Mesothelial cell of epicardium (in vitro differentiated cells): ENCODE data around the gene CFAP91. TPM values are rescaled to one million over a fixed set of nuclear protein-coding genes. Genes with fewer than 3 reads are reported as not detected.

ENCODE experiments used
- DNase-seq, 2 experiments: peaks; one replicate each; pipeline ENCODE4 v3.0.0; 2021; ENCODE audit warnings: low spot score in 2 of 2; ENCODE audit not compliant: unreplicated experiment in 2 of 2
- H3K27ac Mint-ChIP-seq: 2 replicates; pipeline ENCODE4 v1.8.0; 2021; ENCODE audit warnings: mixed read lengths
- H3K27me3 Mint-ChIP-seq: 2 replicates; pipeline ENCODE4 v1.8.0; 2021; ENCODE audit warnings: low read depth, mixed read lengths
- H3K36me3 Mint-ChIP-seq: 2 replicates; pipeline ENCODE4 v1.8.0; 2021; ENCODE audit warnings: mixed read lengths
- H3K4me1 Mint-ChIP-seq: 2 replicates; pipeline ENCODE4 v1.8.0; 2021; ENCODE audit warnings: mixed read lengths
- H3K4me3 Mint-ChIP-seq: 2 replicates; pipeline ENCODE4 v1.8.0; 2021; ENCODE audit warnings: mild to moderate bottlenecking, moderate library complexity, mixed read lengths
- H3K9me3 Mint-ChIP-seq: 2 replicates; pipeline ENCODE4 v1.8.0; 2021; ENCODE audit warnings: mixed read lengths
- CTCF ChIP-seq: fragments of 200-600 bp; sonication (generic); IDR thresholded peaks from one replicate; pipeline ENCODE4 v1.5.0; 2021; ENCODE audit warnings: antibody characterized with exemption; ENCODE audit not compliant: unreplicated experiment
- total RNA-seq: library from RNA; stranded (reverse); gene quantifications from 3 replicates; pipeline ENCODE4 v1.2.1, GENCODE V29; 2021

CFAP91 gene
- total RNA-seq, 1 donor from 2014 or later, result 10.9 TPM

DNA sequence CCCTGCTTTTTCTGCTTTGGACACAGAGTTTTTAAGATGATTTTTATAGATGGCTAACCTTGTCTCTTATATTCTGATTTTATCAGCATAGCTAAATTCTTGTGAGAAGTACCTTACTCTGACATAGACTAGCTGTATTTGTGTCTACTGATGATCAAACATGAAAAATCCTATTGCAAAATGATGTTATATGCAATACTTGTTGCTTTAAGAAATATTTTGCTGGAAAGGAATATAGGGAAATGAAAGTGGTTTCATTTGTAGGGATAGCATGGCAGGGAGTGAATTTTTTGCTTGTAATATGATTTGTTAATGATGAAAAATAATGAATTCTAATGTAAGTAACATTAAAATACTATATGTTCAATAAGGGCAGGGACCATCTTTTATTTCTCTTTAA lies 35.9 kb downstream of the CFAP91 start:
- H3K27ac Mint-ChIP-seq, result no peak overlapping the region
- DNase-seq, result no peak
- no peak overlapping the region for H3K4me3 Mint-ChIP-seq
- H3K9me3 Mint-ChIP-seq, result no peaks in the 10 kb centered on the region
- H3K36me3 Mint-ChIP-seq, result peaks cover 6% of the 10 kb centered on the region
- H3K4me1 Mint-ChIP-seq, result no peaks in the 10 kb centered on the region
- no peaks in the 10 kb centered on the region for H3K27me3 Mint-ChIP-seq
- TF ChIP-seq CTCF, result no peak

- H3K4me1 Mint-ChIP-seq, result no peaks in the 10 kb centered on the region
- no peak for TF ChIP-seq CTCF
- peaks cover 6% of the 10 kb centered on the region for H3K36me3 Mint-ChIP-seq
- H3K4me3 Mint-ChIP-seq, result no peak overlapping the region
- no peak overlapping the region for H3K27ac Mint-ChIP-seq
- no peak for DNase-seq
- H3K9me3 Mint-ChIP-seq, result no peaks in the 10 kb centered on the region
- no peaks in the 10 kb centered on the region for H3K27me3 Mint-ChIP-seq
Measured at GRCh38 chr3:119741657-119742590, 39.1 kb downstream of the CFAP91 start.

DNA sequence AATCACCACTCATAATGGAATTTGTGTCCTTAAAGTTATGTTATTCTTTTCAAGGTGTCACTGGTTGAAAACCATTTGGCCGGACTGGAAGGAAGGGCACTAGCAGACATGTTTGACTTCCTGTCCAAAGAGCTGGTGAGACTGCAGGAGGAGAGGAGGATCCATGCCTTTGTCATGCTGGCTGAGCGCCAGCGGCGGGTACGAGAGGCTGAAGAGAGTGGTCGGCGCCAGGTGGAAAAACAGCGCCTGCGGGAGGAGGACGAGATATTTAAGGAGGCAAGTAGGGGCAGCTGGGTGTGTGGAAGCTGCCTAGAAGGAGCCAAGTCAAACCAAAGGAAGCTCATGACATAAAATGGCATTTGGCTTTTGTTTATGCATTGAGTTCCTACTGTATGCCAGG lies 41.1 kb downstream of the CFAP91 start:
- Mint-ChIP-seq H3K27ac (no peak overlapping the region), H3K4me1 (no peaks in the 10 kb centered on the region), H3K27me3 (no peaks in the 10 kb centered on the region), H3K4me3 (no peak overlapping the region), H3K9me3 (no peaks in the 10 kb centered on the region), H3K36me3 (peaks cover 2% of the 10 kb centered on the region)
- no peak for TF ChIP-seq CTCF
- no peak for DNase-seq

DNA sequence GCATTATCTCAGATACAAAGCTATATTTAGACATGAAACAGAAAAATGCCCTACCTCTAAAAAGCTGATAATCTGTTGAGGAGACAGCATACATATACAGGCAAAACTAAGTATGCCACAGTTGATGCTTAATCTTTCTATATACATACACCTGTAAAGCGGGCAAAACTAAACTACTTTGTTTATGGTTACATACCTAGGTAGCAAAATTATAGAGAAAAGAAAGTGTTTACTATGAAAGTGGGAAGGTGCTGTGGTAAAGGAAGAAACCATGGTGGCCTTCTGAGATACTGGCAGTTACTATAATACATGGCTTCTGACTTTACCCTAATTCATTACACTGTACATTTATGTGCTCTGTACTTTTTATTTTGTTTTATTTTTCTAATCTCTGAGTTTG lies 43.1 kb downstream of the CFAP91 start:
- Mint-ChIP-seq H3K27ac (no peak overlapping the region), H3K9me3 (no peaks in the 10 kb centered on the region), H3K4me3 (no peak overlapping the region), H3K36me3 (peaks cover 7% of the 10 kb centered on the region), H3K27me3 (no peaks in the 10 kb centered on the region), H3K4me1 (no peaks in the 10 kb centered on the region)
- TF ChIP-seq CTCF, result no peak
- no peak for DNase-seq

DNA sequence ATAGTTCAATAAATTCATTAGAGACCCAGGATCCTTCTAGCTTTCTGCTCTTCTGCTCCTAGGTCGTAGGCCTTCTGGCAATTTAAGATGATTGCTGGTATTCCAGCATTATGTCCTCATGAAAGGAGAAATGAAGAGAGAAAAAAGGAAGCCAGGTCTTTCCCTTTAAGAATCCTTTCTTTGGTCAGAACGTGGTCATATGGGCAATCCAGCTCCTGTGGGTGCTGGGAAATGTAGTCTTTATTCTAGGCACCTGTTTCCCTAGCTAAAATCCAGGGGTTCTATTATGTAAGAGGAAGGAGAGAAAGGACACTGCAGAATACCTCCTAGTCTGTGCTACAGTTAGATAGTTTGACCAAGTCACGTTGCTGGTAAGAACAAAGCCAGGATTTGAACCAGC lies 43.6 kb downstream of the CFAP91 start:
- H3K4me3 Mint-ChIP-seq, result no peak overlapping the region
- H3K27me3 Mint-ChIP-seq, result no peaks in the 10 kb centered on the region
- H3K27ac Mint-ChIP-seq, result no peak overlapping the region
- no peak for TF ChIP-seq CTCF
- no peaks in the 10 kb centered on the region for H3K4me1 Mint-ChIP-seq
- peaks cover 7% of the 10 kb centered on the region for H3K36me3 Mint-ChIP-seq
- no peak for DNase-seq
- no peaks in the 10 kb centered on the region for H3K9me3 Mint-ChIP-seq
